LoVo (cell line): ENCODE measurements around the gene DAGLA.

Source experiments
- DNase-seq: peaks from one replicate; pipeline ENCODE4 v3.0.0-alpha.2; 2016; ENCODE audit warnings: low spot score

DAGLA gene

DNA sequence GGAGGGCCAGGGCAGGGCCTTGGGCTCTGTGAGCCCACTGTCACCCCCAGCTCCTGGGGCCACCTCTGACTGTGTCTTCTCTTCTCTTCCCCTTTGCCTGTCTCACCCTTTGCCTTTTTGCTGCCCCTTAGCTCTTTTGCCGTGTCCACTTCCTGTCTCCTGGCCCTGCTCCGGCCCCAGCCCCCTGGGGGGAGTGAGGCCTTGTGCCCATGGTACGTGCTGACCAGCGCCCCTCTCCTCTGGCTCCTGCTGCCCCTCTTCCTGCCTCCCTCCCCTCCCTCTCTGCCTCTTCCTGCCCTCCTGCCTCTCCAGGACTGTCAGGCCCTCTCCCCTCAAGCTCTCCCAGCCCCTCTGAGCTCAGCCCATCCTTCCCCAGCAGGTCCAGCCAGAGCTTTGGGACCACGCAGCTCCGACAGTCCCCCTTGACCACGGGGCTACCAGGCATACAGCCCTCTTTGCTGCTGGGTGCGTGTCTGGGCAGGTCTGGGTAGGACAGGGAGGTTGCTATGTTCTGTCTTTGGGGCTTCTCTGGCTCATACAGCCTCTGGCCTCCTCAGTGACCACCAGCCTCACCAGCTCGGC is 100.5 kb downstream of the DAGLA start:
- no peak for DNase-seq

DNA sequence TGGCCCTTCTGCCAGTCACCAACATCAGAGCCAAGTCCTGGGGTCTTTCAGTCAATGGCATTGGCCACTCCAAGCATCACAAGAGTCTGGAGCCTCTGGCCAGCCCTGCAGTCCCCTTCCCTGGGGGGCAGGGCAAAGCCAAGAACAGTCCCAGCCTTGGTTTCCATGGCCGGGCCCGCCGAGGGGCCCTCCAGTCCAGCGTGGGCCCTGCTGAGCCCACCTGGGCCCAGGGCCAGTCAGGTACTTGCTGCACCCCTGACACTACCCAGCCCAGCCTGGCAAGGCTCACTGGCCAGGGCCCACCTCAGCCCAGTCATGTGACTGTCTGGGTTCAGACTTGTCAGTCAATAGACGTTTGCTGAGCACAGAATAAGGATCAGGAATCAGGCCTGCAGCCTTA is 101.4 kb downstream of the DAGLA start:
- DNase-seq, result no peak

GRCh38 chr11:61782299-61782698 is 102.1 kb downstream of the DAGLA start:
- no peak for DNase-seq

DNA sequence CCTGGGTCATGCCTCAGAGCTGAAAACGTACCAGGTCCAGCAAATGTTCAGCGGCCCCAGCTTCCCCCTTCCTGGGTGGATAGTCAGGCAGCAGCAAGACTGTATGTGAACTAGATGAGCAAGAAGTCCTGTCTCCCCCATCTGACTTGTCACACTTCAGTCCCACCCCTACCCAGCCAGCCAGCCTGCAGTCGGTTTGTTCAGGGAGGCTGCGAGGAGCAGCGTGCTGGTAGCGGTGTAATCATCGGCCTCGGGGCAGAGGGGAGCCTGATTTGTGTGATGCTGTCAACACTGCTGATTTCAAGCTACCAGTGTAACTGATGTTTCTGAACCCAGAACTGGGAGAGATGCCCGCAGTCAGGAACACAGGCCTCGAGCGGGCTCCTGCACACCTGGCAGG is 102.7 kb downstream of the DAGLA start:
- no peak for DNase-seq

- DNase-seq, result no peak
These were observed 103.7 kb downstream of the DAGLA start for GRCh38 chr11:61783717-61784505.

- no peak for DNase-seq
These were observed 104.3 kb downstream of the DAGLA start for GRCh38 chr11:61784506-61784805.

DNA sequence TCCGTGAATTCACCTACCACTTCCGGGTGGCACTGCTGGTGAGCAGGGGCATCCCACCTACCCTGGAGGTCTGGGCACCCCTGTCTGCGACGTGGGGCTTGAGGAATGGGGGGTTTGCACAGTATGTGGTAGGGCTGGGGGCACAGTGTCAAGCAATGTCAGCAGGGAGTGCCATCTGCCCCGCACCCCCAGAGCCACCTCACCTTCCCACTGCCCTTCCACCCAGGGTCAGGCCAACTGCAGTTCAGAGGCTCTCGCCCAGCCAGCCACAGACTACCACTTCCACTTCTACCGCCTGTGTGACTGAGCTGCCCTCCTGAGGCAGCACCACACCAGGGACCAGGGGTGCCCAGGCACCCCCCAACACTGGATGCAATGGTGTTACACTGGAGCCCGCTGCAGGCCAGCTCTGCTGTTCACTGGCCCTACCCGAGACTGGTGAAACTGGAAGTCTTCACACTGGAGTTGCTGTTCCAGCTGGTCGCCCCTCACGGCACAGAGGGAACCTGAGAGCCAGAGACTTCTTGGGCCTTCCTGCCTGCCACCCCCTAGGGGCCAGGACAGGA is 105.7 kb downstream of the DAGLA start:
- no peak for DNase-seq

DNA sequence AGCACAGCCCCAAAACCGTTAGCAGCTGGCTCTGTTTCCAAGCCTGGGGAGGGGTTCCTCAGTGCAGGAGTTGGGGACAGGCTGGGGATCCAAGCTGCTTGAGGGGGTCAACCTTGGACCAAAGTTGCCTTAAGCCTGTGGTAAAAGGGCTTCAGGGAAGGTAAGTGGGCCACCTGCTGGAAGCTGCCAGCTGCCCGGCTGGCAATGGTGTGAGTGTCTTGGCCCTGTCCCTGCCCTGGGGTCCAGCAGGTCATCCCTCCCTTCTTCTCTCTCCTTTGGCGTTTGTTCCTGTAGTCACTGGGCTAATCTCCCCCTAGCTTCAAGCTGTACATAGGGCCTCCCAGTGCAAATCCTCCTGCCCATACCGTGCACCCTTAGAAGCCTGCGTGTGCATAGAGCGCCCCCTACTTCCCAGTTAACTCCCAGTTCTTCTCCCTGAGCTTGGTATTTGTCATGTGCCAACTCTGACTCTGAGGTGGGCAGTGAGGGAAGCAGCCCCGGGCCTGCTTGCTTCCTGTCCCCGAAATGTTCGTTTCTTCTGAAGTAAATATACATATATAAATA is 107.8 kb downstream of the DAGLA start:
- peak; percentile 40 for DNase-seq

GRCh38 chr11:61791737-61792309 is 111.6 kb downstream of the DAGLA start:
- DNase-seq, result peak; percentile 90

DNA sequence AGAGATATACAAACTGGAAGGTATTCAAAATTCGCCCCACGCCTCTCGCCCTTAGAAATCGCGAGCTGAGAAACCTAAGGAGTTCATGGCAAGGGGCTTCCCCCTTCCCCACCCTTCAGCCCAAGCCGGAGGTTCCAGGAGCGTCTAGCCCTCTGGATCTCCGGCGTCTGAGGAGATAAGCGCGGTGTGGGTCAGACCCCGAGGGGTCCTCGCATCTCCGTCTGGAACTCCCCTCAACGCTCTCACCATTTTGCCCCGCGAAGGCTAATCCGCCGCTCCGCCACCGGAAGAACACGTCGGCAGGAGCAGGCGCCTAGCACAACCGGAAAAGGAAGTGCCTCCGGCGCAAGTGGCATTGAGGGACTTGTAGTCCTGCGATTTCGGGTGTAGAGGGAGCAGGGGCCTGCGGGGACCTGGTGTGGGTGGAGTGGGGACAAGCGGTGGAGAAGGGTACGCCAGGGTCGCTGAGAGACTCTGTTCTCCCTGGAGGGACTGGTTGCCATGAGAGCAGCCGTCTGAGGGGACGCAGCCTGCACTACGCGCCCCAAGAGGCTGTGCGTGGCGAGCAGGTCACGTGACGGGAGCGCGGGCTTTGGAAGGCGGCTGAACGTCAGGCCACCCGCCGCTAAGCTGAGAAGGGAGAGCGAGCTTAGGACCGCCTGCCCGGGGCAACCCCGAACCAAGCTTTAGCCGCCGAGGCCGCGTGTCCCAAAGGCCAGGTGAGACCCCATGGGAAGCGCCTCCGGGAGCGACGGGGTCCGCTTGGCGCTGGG is 112.3 kb downstream of the DAGLA start, which contains the start of the genes FEN1 and TMEM258:
Gene FEN1 (plus strand): TSS at position 602 of the 773 bp plus-strand sequence. CDS start 2,451 bp downstream, outside the sequence.
Gene TMEM258 (minus strand): TSS at position 290 of the 773 bp plus-strand sequence. CDS start 41 bp downstream, at position 249.
- DNase-seq, result peak; percentile 92

DNA sequence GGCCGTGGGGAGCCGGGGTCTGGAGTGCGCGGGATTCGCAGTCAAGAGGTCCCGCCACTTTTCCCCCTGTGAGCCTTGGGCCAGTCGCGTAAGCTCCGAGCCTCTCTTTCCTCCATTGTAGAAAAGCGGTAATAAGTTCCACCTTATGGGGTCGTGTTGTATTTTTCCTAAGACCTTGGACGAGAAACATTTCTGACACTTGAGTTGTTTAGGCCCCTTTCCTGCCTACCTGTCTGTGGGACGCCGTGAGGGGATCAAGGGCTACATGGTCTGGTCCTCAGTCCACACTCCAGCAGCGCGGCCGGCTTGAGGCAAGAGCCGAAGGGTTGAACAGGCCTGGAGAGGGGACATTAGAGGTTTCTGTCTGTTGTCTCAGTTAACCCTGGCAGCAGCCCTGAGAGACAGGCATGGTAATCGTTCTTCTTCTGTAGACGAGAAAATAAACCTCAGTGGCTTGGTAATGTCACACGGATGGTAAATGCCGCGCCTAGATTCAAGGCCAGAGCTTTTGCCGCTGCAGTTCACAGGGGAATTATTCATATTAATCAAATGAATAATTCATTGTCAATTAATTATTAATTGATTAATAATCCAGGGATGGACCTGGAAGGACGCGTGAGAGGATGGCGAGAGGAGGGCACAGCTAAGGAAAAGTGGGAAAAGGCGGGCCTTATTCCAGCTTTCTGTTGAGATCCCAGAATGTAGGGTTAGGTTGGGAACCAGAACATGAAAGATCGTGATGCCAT is 113.1 kb downstream of the DAGLA start:
- no peak for DNase-seq

DNA sequence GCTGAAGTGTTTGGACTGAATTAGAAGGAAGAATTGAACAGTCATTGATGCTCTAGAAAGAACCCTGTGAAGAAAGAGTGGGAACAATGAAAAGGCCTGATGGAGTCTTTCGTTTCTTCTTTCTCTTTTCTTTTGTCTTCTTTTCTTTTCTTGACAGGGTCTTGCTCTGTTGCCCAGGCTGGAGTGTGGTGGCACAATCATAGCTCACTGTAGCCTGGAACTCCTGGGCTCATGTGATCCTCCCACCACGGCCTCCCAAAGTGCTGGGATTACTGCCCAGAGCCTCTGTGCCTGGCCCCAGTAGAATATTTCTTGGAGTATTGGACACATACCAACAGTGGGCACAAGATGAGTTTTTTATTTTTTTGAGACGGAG is 113.6 kb downstream of the DAGLA start:
- DNase-seq, result no peak

DNA sequence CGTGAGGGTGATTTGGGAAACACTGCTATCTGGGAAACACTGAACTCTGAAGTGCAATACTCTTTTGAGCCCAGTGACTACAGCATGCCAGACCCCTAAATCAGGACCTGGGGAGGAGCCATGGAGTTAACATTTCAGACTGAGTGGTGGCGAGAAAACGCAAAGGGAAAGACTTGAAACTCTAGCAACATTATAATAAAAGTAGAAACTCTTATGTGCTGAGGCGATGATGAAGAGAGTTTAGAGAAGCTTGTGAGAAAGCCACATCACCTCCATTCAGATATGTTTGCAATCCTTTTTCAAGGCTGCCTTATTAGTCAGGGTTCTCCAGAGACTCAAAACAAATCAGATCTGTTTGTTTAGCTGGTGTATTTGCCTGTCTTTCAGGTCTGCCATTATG is 114.4 kb downstream of the DAGLA start:
- no peak for DNase-seq

GRCh38 chr11:61795459-61795858 is 115.3 kb downstream of the DAGLA start:
- DNase-seq, result no peak

- no peak for DNase-seq
These were observed 115.8 kb downstream of the DAGLA start for GRCh38 chr11:61795876-61796526.
